Measurements from ENCODE around the gene CWC25. TPM values are rescaled to one million over a fixed set of nuclear protein-coding genes. Genes with fewer than 3 reads are reported as not detected.
"Not testable (repeated sequence)": the region's sequence is repeated elsewhere in the genome, so short reads cannot be mapped to it uniquely, and the experiment has no call there.

Gene CWC25
- total and polyA plus RNA-seq, 2 experiments from 2014 or later = 11.6 to 29.8 TPM

GRCh38 chr17:38789185-38789584, 35.9 kb downstream of the CWC25 start (continued):
- TF ChIP-seq, protein P1, sequence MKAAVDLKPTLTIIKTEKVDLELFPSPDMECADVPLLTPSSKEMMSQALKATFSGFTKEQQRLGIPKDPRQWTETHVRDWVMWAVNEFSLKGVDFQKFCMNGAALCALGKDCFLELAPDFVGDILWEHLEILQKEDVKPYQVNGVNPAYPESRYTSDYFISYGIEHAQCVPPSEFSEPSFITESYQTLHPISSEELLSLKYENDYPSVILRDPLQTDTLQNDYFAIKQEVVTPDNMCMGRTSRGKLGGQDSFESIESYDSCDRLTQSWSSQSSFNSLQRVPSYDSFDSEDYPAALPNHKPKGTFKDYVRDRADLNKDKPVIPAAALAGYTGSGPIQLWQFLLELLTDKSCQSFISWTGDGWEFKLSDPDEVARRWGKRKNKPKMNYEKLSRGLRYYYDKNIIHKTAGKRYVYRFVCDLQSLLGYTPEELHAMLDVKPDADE (IDR thresholded peaks at IDR 0.05) = no peak
- TF ChIP-seq, protein P2, sequence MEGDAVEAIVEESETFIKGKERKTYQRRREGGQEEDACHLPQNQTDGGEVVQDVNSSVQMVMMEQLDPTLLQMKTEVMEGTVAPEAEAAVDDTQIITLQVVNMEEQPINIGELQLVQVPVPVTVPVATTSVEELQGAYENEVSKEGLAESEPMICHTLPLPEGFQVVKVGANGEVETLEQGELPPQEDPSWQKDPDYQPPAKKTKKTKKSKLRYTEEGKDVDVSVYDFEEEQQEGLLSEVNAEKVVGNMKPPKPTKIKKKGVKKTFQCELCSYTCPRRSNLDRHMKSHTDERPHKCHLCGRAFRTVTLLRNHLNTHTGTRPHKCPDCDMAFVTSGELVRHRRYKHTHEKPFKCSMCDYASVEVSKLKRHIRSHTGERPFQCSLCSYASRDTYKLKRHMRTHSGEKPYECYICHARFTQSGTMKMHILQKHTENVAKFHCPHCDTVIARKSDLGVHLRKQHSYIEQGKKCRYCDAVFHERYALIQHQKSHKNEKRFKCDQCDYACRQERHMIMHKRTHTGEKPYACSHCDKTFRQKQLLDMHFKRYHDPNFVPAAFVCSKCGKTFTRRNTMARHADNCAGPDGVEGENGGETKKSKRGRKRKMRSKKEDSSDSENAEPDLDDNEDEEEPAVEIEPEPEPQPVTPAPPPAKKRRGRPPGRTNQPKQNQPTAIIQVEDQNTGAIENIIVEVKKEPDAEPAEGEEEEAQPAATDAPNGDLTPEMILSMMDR (conservative IDR thresholded peaks at IDR 0.05; ENCODE audit: low read depth in 2 of 2) = no peak
- TF ChIP-seq JUNB (IDR thresholded peaks at IDR 0.05; ENCODE audit: unreplicated experiment) = no peak
- no peak for TF ChIP-seq CREB1 (CRISPR knock-in tag; IDR thresholded peaks at IDR 0.05; ENCODE audit: low read depth)

GRCh38 chr17:38787999-38788398, 37.1 kb downstream of the CWC25 start:
- not testable (repeated sequence) for H3F3A ChIP-seq (replicated peaks; ENCODE audit: low read depth); H3K9me3 Mint-ChIP-seq; DNase-seq (ENCODE audit: low spot score); ATAC-seq; H2AFZ ChIP-seq; H3K4me2 ChIP-seq; H3K9me2 ChIP-seq (ENCODE audit: insufficient read depth); H3K27me3 Mint-ChIP-seq (ENCODE audit: insufficient read depth, low read depth, poor library complexity); H3K4me3 ChIP-seq; H3K36me3 ChIP-seq (ENCODE audit: insufficient read depth); H3K4me3 Mint-ChIP-seq; H3K27ac Mint-ChIP-seq; H3K27me3 ChIP-seq (ENCODE audit: insufficient read depth); H4K20me1 ChIP-seq (replicated peaks; ENCODE audit: insufficient read depth); H3K27ac ChIP-seq (ENCODE audit: low read depth)
- Mint-ChIP-seq H3K4me1 (peaks cover 19% of the 10 kb centered on the region), H3K36me3 (ENCODE audit: low read depth) (peaks cover 41% of the 10 kb centered on the region)
- Histone ChIP-seq H3K4me1 (ENCODE audit: insufficient read depth) (peaks cover 14% of the 10 kb centered on the region), H3K79me2 (replicated peaks; ENCODE audit: insufficient read depth) (peaks cover 49% of the 10 kb centered on the region)

- H3K9me3 Mint-ChIP-seq = no peaks in the 10 kb centered on the region
- H3K27me3 Mint-ChIP-seq (ENCODE audit: insufficient read depth, low read depth, poor library complexity) = peaks cover 10% of the 10 kb centered on the region
- Histone ChIP-seq H3K36me3 (ENCODE audit: insufficient read depth) (peaks cover 10% of the 10 kb centered on the region; the same call in 1 of the 2 replicates), H3F3A (replicated peaks; ENCODE audit: low read depth) (no peaks in the 10 kb centered on the region), H3K27me3 (ENCODE audit: insufficient read depth) (no peaks in the 10 kb centered on the region), H2AFZ (no peak overlapping the region), H3K9me2 (ENCODE audit: insufficient read depth) (no peaks in the 10 kb centered on the region), H4K20me1 (replicated peaks; ENCODE audit: insufficient read depth) (peaks cover 8% of the 10 kb centered on the region), H3K27ac (ENCODE audit: low read depth) (no peak overlapping the region), H3K4me2 (no peak overlapping the region), H3K4me3 (no peak overlapping the region), H3K79me2 (replicated peaks; ENCODE audit: insufficient read depth) (peaks cover 33% of the 10 kb centered on the region), H3K4me1 (ENCODE audit: insufficient read depth) (peaks cover 14% of the 10 kb centered on the region)
- peaks cover 38% of the 10 kb centered on the region for H3K36me3 Mint-ChIP-seq (ENCODE audit: low read depth)
- no peak overlapping the region for H3K4me3 Mint-ChIP-seq
- DNase-seq (ENCODE audit: low spot score) (no peak), ATAC-seq (no peak)
- no peak overlapping the region for H3K27ac Mint-ChIP-seq
- peaks cover 19% of the 10 kb centered on the region for H3K4me1 Mint-ChIP-seq
- TF ChIP-seq EZH2 (IDR thresholded peaks at IDR 0.05; ENCODE audit: low read depth, unreplicated experiment) (no peak), EZH2phosphoT487 (IDR thresholded peaks at IDR 0.05; ENCODE audit: unreplicated experiment) (no peak), NANOG (IDR thresholded peaks at IDR 0.05; ENCODE audit: borderline replicate concordance) (no peak), ZNF462 (CRISPR knock-in tag; IDR thresholded peaks at IDR 0.05) (no peak), STAT1 (IDR thresholded peaks at IDR 0.05; ENCODE audit: unreplicated experiment) (no peak)
- TF ChIP-seq, protein P1 (IDR thresholded peaks at IDR 0.05) = no peak
Observed at GRCh38 chr17:38786372-38786771, 38.7 kb downstream of the CWC25 start.

All from GM23338 (cell line).